HG03045 (cell line): Measurements from ENCODE around the gene ESM1.
"Not testable (repeated sequence)": the region's sequence is repeated elsewhere in the genome, so short reads cannot be mapped to it uniquely, and the experiment has no call there.

ENCODE experiments used
- ATAC-seq: cut with Tn5 transposase; IDR thresholded peaks from one replicate; pipeline ENCODE4 v1.9.1; 2021; ENCODE audit warnings: mild to moderate bottlenecking, moderate library complexity; ENCODE audit not compliant: unreplicated experiment

Gene ESM1

DNA sequence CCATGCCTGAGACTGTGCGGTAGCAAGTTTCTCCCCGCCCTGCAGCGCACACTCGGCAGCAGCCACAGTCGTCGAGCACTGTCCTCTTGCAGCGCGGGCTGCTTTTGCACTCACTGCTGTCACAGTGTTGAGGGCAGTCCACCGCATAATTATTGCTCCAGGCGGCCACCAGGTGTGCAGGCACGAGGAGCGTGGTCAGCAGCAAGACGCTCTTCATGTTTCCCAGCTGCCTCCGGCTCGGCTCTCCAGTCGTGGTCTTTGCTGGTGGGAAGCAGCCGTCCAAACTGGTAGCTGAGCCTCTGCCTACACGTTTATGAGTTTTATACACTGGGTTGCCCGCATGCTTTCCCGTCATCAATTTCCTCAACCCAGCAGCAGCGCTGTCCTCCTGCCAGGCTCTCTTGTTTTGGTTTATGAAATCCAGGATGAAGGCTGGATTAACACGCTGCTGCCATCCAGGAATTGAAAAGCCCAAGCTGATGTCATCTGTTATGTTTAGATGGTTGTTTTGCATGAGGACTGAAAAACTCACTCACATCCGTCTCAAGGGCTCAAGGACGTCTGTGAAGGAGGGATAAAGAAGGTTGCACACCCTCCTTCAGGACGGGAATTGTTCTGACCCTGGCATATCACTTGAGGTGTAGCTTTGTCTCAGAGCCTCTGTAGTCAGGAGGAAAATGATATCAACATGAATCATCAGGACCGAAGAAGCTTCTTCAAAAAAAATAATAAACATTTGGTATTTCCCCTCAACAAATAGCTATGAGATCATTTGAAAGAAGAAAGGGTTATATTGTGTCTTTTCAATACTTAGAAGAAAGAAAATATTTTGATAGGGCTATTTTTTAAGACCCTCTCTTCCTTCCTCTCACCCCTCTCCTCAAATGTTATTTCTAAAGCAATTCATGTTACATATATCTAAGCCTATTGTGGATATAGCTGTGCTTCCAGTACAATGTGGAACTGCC is at the start of gene ESM1:
Gene ESM1 (minus strand): TSS at position 293 of the 968 bp plus-strand sequence. CDS start 76 bp downstream, at position 217.
- no peak for ATAC-seq

- ATAC-seq = no peak
These were observed 48.2 kb upstream of the ESM1 start for GRCh38 chr5:55033568-55033967.

- no peak for ATAC-seq
These were observed 46.1 kb upstream of the ESM1 start for GRCh38 chr5:55031492-55031891.

DNA sequence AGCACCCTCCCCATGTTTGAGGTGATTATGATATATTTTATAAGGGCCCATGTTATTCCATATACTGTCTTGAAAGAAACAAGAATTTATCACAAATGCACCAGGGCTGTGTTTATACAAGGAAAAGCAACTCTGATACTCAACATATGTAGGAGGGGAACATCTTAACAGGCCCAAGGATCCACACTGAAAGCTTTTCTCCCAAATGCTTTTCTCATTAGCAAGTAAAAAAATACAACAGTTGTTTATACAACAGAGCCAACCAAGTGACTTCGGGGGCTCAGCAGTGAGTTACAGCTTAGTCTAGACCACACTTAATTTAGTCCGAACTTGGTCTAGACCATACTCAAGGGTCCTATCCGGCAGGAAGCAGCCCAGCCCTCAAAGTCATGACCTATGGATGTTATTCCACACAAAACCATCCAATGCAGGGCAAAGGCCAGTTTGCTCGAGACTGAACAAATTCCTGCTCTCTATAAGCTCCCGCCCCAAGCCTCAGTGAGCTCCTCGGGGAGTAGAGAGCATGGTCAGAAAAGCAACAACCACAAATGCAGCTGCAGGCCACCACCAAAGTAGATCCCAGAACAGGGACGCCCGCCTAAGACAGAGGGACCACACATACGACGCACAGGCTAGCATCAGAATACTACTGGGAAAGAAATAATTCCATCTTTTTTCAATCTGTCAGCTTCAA is 45.4 kb upstream of the ESM1 start:
- no peak for ATAC-seq

DNA sequence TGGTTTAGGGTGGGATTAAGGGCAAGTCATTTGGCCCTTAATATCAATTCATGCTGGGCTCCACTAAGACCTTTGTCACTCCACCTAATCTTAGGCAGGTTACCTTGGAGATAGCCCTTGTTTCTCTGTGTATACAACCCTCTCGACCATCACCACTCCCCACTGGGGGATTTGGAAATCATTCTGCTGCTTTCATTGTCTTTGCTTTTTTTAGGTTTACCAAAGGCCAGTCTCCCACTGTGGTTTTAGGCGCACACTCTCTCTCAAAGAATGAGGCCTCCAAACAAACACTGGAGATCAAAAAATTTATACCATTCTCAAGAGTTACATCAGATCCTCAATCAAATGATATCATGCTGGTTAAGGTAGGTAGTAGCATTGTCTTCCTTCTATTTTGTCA is 44.8 kb upstream of the ESM1 start:
- ATAC-seq = no peak

DNA sequence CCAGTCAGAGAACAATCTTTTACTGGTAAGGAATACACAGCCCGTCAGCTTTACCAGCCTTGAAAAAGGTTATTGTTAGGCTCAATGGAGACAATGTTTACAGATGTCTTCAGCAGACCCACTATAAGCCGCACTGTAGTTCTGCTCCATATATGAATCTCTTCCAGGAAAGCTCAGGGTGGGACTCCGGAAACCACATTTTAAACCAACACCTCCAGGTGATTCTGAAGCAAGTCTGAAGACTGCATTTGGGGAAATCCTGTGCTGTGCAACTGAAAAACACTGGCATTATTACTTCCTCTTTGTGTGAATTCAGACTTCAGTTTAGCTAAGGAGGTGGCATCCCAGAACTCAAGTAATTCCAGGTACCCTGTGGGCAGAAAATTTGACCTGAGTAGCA is 42.2 kb upstream of the ESM1 start:
- ATAC-seq = no peak

DNA sequence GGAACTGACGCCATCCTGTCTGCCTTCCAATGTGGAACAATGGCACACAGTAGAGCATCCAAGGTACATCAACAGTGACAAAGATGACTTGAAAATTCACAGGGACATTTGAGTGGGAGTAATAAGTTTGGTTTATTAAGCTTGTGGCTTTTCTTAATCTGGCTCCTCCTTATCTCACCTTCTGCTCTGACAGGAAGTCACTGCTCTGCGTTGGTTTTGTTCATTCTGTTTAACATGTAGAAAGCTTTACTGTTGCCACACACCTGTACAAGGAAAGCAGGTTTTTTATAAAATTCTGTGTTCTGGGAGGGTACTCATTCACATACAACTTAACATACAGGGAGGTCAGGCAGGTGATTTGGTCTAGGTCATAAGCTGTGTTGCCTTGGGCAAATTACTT is 37.1 kb upstream of the ESM1 start:
- ATAC-seq = no peak

DNA sequence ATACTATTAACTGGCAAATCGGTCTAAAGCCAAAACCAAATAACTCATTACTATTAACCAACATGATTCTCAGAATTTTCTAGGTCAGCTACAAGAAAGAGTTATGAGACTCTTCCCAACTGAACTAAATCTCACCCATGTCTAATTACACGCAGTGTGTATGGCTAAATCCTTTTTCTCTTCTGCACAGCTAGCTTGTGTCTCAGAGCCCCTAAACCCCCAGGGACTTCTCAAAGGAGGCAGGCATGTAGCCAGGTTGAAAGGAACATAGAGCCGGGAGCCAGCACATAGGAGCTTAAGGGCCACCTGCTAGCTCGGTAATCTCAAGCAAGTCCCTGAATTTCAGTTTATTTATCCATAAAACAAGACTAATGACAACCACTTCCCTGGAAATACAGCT is 36.4 kb upstream of the ESM1 start:
- ATAC-seq = no peak

DNA sequence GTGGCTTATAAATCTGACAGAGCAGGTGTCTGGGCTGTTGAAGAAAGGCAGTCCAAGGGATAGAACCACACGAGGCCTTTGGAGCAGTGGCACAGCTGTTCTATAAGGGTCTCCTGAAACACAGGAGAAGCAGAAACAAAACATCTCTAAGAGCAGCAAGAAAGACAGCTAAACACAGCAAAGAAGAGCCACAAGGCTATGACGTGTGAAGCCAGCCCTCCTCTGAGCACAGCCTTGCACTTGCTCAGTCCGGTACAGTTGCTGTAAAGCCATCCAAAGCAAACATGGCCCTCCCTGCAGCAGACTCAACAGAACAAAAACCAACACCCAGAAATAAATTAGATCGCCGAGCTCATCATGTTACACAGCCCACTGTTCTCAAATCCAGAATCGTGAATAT is 36.0 kb upstream of the ESM1 start:
- no peak for ATAC-seq

GRCh38 chr5:55010149-55010548 is 24.8 kb upstream of the ESM1 start:
- not testable (repeated sequence) for ATAC-seq

DNA sequence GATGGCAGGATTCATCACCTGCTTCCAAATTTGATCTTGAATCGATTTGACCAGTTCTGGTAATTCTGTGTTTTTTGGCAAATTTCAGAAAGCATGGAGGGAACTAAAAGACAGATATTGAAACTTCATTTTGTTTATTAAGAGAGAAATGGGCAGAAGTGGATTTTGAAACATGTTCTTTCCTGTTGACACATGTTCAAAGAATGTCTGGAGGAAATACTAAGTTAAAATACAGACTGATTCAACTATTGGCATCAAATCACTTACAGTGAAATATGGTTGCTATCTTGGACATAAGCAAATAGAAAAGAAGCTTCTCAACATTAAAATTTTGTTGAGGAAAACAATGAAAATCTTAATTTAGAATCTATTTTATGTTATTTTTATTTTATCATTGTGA is 19.3 kb upstream of the ESM1 start:
- ATAC-seq = no peak

DNA sequence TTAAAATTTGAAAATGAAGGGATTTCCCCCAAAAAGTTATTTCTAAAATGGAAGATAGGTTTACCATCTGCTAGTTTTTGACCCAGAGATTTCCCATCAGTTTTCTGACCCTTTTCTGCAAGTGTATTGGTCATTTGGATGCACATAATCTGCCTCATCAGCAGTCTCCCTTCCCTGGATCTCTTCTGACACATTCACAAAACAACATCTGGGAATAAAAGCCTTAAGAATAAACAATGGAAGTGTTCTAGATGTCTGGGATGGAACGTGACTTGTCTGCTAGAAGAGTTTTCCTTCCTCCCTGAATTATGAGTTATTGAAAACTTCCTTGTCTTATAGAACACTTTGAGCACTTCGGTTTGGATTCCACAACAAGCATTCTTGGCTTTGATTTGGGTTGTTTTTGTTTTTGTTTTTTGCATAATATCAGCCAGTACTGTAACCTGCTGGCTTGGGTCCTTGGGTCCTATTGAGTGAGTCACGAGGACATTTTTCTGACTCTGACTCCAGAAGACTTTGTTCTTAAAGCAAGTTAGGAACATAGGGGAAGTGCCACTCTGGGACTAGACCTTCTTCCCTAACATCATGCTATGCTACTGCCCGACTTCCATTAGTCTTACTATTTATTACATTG is 18.2 kb upstream of the ESM1 start:
- ATAC-seq = no peak

- ATAC-seq = not testable (repeated sequence)
These were observed 16.8 kb upstream of the ESM1 start for GRCh38 chr5:55002166-55002565.

DNA sequence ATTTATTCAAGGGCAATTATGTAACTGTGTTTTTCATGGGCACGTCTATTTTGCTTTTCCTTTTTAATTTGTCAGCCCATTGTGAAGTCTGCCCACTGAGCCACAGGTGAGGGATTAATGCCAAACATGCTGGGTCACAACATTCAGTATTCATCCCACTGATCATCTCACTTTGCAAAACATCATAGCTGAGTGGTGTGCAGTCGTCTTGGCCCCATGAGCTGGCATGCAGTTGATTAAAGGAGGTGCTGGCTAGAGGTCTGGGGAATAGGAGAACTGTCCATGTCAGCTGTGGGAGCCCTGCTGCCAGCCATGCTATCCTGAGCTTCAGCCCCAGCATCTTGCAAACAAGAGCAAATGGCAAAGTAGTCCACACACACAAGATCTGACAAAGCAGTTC is 11.7 kb upstream of the ESM1 start:
- ATAC-seq = no peak

DNA sequence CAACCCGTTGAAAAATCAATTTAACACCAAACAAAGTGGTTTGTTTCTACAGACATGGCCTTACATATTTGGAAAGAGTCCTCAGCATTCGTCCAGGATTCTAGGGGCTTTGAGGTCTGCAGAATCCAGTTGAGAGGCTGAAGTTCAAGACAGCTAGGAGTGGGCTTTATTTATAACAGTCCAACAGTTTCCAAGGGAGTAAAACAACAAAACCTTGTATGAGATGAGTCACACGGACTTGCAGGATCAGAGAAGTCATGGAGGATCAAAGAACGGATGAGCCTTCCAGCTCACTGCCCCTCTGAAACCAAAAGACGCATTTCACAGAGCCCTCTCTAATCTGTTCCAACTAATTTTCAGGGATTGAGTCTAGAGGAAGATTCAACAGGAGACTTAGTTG is 11.1 kb upstream of the ESM1 start:
- ATAC-seq = no peak

DNA sequence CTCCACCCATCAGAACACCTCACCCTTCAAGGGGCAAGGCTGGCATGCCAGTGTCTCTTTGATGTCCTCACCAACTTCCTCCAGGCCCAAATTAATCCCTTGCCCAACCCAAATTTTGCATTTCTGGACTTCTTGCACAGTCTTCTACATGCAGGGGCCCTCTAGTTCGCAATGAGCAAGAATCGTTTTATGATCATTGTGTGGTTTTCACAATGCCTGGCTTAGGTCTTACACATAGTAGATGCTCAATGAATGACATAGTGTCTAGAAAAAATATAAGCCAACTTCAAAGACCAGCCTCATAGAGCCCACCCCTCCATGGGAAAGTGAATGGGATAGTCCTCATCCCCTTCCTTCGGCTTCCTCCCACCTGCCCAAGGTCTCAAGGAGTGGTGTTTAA is 9.8 kb upstream of the ESM1 start:
- no peak for ATAC-seq

- no peak for ATAC-seq
These were observed 9.2 kb upstream of the ESM1 start for GRCh38 chr5:54994628-54995027.

- ATAC-seq = no peak
These were observed 7.9 kb upstream of the ESM1 start for GRCh38 chr5:54993318-54993717.

DNA sequence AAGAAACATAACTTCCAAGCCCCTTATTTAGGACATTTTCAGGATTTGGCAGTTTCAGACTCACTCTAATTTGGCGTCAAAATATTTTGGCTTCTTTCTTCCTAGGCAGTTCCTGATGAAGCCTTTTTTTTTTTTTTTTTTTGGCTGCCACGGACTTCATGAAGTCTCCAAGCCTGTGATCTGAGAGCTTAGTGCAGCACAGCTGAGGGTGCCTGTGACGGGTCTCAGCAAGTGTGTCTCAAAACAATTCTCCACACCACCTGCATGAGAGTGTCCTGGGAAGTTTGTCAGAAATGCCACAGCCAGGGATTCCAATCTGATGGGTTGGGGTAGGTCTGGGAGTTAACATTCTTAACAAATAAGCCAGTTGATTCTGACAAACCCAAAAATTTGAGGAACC is 6.0 kb upstream of the ESM1 start:
- no peak for ATAC-seq

DNA sequence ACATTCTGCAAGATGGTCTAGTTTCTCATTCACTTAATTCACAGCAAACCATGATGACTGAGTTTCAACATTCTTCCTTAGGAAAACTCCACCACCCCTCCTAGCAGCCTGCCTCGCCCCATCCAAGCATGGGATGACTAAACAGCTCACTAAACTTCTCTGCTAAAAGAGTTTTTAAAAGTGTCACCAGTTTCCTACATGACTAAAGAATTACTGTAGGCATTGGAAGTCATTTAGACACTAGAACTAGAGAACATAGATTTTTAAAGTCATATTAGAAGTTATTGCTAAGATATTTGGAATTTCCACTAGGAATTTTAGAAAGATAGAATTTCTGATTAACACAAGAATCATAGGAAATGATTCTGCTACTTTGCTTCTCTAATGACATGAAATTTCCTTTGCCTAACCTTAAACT is 5.5 kb upstream of the ESM1 start:
- no peak for ATAC-seq

- ATAC-seq = no peak
These were observed 3.4 kb upstream of the ESM1 start for GRCh38 chr5:54988817-54989216.

DNA sequence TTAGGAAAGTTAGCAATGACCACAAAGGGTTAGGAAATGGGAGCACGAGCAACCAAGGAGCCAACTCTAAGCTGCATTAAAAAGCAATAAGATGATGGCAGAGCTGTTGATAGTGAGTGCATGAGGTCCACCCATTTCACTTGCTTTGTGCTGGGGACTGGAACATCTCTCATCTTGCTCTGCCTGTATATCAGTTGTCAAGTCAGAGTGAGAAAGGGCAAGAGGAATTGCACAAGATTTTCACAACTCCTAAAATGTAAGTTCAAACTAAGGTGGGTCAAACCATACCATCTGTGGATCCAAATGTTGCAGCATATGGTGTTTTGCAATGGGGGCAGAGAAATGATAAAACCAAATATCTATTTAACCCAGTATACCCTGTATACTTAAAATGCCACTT is 2.8 kb upstream of the ESM1 start:
- no peak for ATAC-seq
